GM10248 (cell line): Measurements from ENCODE around the gene CDH1.

Source experiments
- CTCF ChIA-PET: fragments of 300-600 bp; sonication (Branson Sonifier 250); formaldehyde crosslinking; extraction: SDS; loops from one replicate; lab custom pipeline; 2021; ENCODE audit warnings: antibody characterized with exemption; lab: Yijun Ruan, JAX
- POLR2A ChIA-PET: fragments of 350-650 bp; sonication (Branson Sonifier 250); formaldehyde crosslinking; extraction: SDS; loops from one replicate; lab custom pipeline; 2020; ENCODE audit warnings: antibody characterized with exemption; lab: Yijun Ruan, JAX
- DNase-seq: peaks from one replicate; pipeline ENCODE4 v3.0.0; 2012; ENCODE audit errors: extremely low spot score
- TF ChIP-seq, protein P1 (sequence below): IDR thresholded peaks from 2 replicates; pipeline ENCODE4 v1.5.1; 2012; ENCODE audit warnings: mild to moderate bottlenecking, low read depth; ENCODE audit errors: extremely low read depth, missing control alignments, control extremely low read depth

CDH1 gene

DNA sequence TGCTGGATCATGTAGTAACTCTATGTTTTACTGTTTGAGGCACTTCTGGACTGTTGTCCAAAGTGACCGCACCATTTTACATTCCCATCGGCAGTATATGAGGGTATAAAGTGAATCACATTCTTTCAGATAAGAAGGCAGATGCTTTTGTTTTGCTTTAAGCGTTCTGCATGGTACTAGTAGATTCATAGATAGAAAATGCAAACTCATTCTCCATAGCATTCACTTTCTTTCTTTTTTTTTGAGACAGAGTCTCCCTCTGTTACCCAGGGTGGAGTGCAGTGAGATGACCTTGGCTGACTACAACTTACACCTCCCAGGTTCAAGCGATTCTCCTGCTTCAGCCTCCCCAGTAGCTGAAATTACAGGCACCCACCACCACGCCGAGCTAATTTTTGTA, 146.6 kb downstream of the CDH1 start:
- ChIA-PET CTCF (no interaction called here), POLR2A (no interaction called here)
- TF ChIP-seq, protein P1, sequence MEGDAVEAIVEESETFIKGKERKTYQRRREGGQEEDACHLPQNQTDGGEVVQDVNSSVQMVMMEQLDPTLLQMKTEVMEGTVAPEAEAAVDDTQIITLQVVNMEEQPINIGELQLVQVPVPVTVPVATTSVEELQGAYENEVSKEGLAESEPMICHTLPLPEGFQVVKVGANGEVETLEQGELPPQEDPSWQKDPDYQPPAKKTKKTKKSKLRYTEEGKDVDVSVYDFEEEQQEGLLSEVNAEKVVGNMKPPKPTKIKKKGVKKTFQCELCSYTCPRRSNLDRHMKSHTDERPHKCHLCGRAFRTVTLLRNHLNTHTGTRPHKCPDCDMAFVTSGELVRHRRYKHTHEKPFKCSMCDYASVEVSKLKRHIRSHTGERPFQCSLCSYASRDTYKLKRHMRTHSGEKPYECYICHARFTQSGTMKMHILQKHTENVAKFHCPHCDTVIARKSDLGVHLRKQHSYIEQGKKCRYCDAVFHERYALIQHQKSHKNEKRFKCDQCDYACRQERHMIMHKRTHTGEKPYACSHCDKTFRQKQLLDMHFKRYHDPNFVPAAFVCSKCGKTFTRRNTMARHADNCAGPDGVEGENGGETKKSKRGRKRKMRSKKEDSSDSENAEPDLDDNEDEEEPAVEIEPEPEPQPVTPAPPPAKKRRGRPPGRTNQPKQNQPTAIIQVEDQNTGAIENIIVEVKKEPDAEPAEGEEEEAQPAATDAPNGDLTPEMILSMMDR, result no peak
- DNase-seq, result no peak

DNA sequence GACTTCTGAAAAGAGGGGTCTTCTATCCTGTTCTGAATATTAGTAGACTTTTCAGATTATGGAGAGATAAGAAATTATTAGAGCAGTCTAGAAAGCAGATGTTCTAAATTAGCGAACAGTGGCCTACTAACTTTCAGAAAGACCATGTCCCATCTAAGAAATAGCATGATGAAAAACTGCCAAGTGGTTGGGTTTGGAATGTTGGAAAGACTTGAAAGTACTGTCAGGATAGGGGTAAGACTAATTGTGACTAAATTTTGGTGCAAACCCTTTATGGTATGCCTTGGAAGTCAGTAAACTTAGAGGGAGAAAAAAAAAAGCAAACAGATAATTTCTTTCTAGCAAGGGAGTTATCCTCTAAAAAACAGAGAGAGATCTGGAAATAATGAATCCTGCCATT, 147.3 kb downstream of the CDH1 start:
- TF ChIP-seq, protein P1, result no peak
- CTCF ChIA-PET, result no interaction called here
- no peak for DNase-seq
- POLR2A ChIA-PET, result no interaction called here
